Left cardiac atrium (tissue), 4 donors: ENCODE data around the gene STK35. TPM values are rescaled to one million over a fixed set of nuclear protein-coding genes. Genes with fewer than 3 reads are reported as not detected.

Experiments used
- ATAC-seq, 2 donors: fragments of 200-7000 bp; cut with Tn5 transposase; one replicate each; pipeline ENCODE4 v1.9.1; 2020; ENCODE audit warnings: mild to moderate bottlenecking in 2 of 2, moderate library complexity in 2 of 2
- DNase-seq: peaks from one replicate; pipeline ENCODE4 v3.0.0-alpha.2; 2020
- intact Hi-C, 2 donors: fragments of 100-400 bp; cut with DNase I; formaldehyde crosslinking; loops; one replicate each; pipeline versions ENCODE4 v1.14.1 to v1.15.1; 2022 to 2023
- total RNA-seq, 2 donors: library from RNA; stranded (reverse); fragmentation: NEBNext Ultra II Directional; extraction: Animal tissue kit (Norgen Biotek cat#: 25700); gene quantifications; one replicate each; pipeline ENCODE4 v1.2.1, GENCODE V29; 2021
- donor health status: DM: no; HTN: yes; CAD: no.
- donor health status: DM: no; HTN: yes; CAD: no; lungs with severe emphysema.
- donor health status: DM: yes; HTN: yes; CAD: no.
- donor health status: Dilated cardiomyopathy.

Gene STK35
- total RNA-seq, 2 donors from 2014 or later, result 13.2 to 19.3 TPM

DNA sequence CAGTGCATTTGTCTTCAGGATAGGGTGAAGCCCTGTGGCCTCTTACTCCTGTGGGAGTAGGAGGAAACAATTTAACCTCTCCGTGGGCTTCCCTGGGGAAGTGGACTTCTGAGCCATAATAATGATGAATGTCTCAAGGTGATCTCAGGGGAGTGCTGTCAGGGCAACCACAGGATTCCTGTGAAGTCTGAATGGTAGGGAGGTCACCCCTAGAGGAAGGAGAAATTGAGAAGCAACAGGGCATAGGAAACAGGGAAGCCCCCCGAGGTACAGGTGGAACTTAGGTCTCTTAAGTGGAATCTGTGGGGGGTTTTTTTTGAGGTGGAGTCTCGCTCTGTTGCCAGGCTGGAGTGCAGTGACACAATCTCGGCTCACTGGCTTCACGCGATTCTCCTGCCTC, 26.9 kb downstream of the STK35 start:
- intact Hi-C loops, result no loop called here
- no peak for ATAC-seq
- DNase-seq, result no peak

DNA sequence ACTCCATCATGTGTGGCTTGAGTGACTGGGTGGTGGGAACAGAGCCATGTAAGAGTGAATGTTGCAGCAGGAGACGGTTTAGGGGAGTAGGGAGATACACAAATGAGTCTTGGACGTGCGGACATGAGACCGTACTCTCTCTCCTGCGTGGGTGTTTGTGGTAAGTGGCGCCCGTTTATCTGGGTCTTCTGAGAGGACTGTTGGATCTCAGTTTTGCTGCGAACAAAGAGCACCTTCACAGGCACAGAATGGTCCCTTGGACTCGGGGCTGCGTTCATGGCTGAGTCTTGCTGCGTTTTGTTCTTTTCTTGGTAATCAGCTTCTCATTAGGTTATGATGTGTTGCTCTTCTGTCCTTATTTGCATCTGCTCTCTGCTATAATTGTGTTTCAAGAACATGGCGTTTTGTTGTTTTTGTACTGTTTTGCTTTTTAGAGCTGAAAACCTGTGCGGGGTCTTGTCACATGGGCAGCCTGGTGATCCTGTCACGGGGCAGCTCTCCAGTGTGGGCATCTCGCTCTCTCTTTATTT, 28.5 kb downstream of the STK35 start:
- DNase-seq, result no peak
- intact Hi-C loops, result no loop called here
- ATAC-seq, result peak in 1 of 2 donors; percentile 3

DNA sequence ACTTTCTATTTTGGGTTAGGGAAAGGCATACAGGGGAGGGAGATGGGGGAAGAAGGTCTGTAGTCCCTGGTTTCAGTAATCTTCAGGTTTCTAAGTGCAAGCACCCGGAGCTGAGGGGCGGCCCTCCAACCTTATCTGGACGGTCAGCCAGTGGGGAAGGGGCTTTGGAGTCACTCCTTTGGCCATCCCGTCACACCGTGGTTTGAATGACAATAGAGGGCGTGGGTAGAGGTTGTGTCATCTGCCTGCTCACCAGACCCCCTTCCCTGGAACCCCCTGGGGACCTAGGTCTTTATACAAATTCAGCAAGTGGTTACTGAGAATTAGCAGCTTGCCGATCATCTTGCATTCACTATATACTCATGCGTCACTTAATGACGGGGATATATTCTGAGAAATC, 29.1 kb downstream of the STK35 start:
- intact Hi-C loops, result no loop called here
- ATAC-seq, result no peak
- DNase-seq, result no peak

DNA sequence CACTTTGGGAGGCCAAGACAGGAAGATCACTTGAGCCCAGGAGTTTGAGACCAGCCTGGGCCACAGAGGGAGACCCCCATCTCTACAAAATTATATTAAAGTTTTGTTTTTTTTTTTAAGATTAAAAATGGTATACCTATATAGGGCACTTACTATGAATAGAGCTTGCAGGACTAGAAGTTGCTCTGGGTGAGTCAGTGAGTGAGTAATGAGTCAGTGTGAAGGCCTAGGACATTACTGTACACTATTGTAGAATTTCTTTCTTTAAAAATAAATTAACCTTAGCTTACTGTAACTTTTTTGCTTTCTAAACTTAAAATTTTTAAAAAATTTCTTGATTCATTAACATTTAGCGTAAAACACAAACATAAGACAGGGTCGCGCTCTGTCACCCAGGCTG, 29.7 kb downstream of the STK35 start:
- DNase-seq (no peak), ATAC-seq (peak in 1 of 2 donors; percentile 45)
- intact Hi-C loops, result no loop called here

DNA sequence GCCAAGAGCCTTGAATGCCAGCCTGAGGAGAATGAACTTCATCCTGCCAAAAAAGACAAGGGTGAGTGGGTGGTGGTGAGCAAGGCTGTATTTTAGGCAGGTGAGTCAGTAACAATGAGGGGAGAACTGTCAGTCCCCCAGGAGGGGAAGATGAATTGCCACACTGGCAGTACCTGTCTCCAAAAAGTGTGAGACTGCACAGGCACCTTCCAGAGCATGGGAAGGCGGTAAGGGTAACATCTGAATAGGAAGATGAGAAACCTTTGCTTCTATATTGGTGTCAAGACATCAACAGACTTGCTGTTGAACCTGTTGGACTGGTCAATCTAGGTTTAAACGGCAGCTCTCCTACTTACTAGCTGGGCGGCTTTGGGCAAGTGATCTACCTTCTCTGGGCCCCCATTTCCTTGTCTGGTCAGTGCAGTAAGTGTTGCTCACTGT, 30.9 kb downstream of the STK35 start:
- intact Hi-C loops, result no loop called here
- DNase-seq (no peak), ATAC-seq (peak in 1 of 2 donors; percentile 50)

DNA sequence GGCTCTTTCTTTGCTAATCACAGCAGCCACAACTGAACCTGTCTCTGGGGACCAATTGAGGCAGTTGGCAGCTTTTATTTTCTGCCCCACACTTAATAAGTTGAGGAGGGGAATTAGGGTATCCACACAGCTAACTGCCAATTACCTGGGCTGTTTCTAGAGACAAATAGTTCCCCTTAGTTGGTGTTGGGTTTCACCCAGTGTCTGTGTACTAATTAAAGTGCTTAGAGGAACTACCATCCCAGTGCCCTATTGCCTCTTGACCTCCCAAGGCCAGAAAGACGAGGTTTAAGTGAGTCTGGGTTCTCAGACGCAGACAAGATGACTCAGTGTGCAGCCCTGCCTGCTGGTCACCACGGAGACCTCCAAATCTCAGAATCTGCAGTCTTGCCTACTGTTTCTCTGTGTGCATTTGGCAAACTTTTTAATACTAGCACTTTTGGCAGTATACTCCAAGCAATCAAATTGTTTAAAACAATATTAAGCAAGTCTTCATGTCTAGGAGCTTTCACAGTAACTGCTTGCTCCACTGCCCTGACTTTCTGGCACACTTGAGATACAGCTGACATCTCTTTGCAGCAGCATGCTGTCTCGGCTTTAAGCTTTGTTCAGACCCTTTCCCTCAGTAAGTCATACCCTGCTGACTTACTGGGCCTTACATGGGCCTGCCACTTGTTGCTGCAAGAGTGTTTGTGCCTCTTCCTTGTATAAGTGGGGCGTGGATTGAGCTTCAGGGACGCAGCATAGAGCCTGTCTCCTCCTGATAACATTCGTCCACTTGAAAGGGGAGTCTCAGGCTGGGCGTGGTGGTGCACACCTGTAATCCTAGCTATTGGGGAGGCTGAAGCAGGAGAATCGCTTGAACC, 31.9 kb downstream of the STK35 start:
- DNase-seq (no peak), ATAC-seq (peak; percentile 76 to 83)
- intact Hi-C loops, result no loop called here

DNA sequence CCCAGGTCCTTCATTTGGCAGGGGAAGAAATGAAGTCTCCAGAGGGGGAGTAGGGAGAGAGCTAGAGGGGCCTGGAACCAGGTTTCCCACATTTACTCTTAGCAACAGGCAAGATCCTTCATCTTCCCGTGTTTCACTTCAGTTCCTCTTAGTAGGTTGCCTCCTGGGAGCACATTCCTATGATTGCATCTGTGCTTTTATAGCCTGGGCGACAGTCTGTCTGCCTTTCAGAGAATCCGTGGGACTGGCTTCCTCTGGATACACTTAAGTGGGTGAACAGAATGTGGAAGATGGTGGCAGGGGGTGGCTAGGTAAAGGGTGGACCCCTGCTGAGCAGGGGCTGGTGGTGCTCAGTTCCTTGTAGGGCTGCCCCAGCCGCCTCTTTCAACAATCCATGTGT, 33.4 kb downstream of the STK35 start:
- intact Hi-C loops, result no loop called here
- ATAC-seq (no peak), DNase-seq (no peak)

DNA sequence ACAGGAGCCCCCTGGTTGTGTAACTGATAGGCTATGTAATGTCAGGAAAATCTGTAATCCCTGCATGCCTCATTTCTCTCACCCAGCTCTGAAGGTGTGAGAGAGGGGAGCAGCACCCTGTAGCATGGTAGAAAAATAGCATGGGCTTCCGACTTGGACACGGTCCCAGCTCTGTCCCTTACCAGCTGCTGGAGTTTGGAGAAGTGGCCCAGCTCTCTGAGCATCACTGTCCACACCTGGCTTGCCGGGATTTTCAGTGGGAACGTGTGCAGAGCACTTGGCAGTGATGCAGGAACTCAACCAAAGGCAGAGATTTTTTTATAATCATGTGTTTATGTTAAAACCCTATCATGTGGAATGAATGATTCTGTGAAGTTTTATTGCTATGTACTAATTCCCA, 34.6 kb downstream of the STK35 start:
- ATAC-seq, result no peak
- intact Hi-C loops, result no loop called here
- no peak for DNase-seq

DNA sequence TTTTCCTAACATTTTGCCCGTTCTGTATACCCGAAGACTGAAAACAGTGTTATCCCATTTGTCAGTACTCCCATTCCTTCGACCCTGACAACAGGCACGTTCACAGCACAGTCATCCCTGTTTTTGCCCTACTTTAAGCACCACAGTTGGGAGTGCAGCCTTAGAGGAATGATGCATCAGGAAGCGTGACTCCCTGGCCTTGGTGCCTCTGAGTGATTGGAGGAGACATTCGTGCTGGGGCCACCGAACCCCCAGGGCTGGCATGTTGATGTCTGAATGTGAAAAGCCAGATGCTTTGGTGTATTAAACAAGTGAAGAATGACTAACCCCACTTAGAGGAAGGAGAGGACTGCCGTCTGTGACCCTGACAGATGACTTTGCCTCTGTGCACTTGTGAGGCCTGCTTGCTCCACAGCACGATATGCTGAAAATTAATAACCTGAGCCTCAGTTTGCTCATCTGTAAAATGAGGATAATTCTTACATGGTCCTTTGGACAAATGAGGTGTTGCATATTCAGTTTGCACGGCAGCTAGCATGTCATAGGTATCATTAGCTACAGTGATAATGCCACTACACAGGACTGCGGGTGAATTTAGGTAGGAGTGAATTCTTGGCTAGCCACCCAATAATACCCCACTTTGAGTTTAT, 36.0 kb downstream of the STK35 start:
- intact Hi-C loops, result no loop called here
- ATAC-seq (no peak), DNase-seq (no peak)

DNA sequence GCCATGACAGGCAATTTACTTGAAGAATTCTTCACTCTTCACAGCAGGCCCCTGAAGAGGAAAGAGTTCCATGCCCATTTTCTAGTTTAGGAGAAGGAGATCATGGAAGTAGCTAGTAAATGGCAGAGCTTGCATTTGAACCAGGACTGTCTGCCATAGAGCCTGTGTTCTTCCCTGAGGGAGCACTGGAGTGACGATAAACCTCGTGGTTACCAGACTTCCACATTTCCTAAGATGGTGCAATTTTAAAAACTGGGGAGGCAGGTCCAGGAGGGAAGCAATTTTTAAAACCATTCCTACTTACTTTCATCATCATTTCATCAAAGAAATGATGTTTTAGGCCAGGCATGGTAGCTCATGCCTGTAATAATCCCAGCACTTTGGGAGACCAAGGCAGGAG, 36.8 kb downstream of the STK35 start:
- no peak for DNase-seq
- no peak for ATAC-seq
- intact Hi-C loops, result no loop called here

DNA sequence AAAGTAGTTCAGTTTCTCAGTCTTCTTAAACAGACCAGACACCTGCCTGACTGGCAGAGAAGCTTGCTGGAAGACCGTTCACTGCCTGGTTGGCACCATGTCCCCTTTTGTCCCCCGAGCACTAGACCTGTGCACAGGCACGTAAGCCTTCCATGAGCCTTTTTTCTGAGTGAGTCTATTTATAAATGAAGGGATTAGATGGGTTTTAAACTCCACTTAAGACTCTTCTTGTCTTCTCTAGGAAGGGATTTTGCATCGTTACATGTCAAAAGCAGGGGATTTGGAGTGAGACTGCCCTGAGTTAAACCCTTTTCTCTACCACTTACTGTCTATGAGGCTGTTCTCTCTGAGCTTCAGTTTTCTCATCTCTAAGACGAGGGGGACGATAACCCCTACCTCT, 37.6 kb downstream of the STK35 start:
- intact Hi-C loops, result no loop called here
- ATAC-seq (peak in 1 of 2 donors; percentile 9), DNase-seq (no peak)

DNA sequence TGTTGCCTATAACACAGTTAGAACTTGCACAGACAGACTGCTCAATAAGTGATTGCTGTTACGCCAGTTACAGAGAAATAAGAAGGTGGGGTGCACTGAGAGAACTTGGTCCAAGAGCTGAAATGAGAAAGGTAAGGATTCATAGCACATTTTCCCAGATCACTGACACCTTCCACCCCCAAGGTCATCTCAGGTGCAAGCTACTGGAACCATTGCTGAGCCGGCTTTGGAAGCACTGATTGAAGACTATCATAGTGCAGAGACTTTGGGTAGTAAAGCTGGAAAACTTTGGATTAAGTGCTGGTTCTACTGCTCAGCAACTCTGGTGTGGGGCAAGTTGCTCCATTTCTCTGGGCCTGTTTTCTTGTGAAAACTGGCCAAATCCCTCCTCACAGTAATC, 38.1 kb downstream of the STK35 start:
- intact Hi-C loops, result no loop called here
- ATAC-seq (no peak), DNase-seq (no peak)

DNA sequence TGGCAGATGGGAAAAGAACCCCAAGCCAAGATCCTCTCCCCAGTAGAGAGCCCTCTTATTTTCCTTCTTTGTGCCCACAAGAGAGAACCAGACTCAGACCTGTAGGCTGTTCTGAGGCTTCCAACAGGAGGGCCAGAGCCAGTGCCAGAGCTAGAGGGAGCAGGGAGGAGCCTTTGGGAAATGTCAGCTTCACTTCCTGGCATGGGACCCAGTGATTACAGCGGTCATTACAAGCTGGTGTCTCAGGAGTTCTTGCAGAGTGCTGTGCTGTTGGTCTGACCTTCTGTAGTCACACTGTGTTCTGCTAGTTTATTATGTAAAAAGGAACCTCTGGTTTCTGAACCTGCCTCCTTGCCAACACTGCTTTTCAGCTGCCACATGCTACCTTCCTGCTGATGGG, 38.9 kb downstream of the STK35 start:
- DNase-seq, result peak; percentile 84
- ATAC-seq, result peak; percentile 85 to 93
- intact Hi-C loops, result no loop called here

DNA sequence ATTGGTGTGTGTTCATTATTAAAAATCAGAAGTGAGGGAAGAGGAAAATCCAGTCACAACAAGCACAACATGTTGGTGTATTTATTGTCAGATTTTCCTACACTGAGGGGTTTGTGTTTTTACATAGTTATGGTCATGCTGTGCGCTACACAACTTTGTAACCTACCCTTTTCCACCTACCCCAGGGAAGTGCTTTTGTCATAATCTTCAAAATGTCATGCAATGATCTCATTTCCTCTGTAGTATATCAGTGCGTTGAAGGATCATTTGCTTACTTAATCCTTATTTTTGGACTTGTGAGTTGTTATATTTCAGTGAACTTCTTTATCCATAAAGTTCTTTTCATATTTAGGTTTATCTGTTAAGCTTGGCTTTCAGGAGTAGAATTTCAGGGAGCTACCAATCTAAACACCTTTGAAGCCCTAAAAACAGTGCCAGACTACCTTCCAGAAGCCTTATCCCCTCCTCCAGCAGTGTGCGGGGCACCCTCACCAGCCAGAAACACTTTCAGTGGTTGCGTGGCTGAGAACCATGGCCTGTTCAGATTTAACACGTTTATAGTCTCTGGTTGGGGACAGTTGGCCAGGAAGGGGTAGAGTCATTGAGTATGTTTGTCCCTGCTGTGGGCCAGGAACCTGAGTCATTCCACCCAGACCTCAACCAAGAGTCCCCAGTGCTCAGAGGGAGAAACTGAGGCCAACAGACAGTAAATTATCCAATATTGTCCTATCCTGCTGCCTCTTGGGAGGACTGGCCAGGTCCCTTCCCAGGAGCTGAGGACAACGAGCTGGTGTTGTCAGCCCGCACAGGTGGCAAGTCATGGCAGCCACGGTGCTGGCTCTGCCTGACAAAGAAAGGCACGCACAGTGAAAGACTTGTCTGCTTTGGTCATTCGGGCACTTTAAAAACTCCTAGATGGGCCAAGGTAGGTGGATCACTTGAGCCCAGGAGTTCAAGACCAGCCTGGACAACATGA, 40.3 kb downstream of the STK35 start:
- ATAC-seq (no peak), DNase-seq (no peak)
- intact Hi-C loops, result no loop called here

DNA sequence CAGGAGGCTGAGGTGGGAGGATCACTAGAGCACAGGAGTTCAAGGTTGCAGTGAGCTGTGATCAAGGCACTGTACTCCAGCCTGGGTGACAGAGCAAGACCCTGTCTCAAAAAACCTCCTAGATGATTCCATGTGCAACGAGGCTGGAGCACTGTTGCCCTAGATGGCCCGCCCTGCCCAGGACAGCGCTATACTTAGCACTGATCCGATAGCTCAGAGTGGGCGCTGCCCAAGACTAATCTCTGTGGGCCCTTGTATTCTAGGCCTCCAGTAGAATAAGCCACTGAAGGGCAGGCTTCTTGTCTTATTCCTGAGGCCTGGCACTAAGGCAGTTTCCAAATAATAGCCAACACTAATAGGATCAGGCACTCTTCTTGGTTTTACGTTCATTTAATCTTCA, 41.0 kb downstream of the STK35 start:
- ATAC-seq, result peak; percentile 46 to 54
- DNase-seq, result no peak
- intact Hi-C loops, result no loop called here

DNA sequence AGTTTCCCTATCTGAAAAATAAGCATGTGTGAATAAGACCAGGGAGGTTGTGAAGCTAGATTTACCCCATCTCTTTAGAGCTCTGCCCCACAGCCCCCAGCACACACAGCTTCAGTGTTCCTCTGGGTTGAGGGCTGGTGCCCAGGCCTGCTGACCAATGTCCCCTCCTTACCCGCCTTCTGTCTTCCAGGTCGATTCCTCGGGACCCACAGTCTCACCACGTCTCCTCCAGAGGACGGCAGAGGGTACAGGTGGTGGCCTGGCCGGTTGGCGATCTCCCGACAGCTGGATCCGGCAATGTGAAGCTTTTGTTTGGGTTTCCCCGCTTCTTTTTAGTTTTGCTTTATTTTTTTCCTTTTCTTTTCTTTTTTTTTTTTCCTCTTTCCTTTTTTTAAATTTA, 42.0 kb downstream of the STK35 start:
- DNase-seq, result no peak
- intact Hi-C loops, result no loop called here
- no peak for ATAC-seq

DNA sequence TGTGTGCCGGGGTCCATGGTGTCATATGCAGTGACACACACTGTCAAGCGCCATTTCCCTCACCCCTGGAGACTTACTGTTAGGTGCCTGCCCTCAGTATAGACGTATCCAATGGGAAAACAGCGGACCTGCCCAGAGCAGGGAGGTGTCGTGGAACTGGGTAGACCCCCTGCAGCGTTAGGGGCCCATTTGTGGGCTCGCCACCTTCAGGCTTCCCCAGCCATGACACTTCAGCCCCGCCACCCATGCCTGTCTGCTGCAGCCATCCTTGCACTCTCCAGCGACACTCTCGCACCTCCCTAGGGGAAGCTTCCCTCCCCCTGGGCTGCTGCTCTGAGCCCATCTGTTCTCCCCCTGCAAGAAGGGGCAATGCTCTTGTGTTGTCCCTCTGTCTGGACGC, 43.2 kb downstream of the STK35 start:
- ATAC-seq, result no peak
- intact Hi-C loops, result loop anchor here in 1 of 2 donors (5.0 kb wide), 1 partner anchor 43 kb away; the partner anchor contains the start of gene STK35
- no peak for DNase-seq

DNA sequence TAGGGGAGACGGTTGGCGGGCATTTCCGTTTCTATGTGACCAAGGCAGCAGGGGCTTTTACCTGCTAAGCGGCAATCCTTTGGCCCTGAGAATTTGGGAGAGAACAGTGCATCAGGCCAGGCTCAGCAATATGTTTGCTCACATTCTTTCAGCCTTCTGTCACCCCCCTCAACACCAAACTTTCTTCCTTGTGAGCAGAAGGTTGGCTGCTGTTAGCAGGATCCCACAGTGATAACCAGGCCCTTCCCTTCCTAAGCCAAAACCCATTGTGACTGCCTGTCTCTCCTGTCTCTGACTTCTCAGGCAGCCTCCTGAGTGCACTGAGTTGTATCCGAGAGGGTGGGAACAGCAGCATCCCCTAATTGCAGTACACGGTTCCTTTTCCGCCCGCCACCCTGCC, 43.7 kb downstream of the STK35 start:
- DNase-seq, result no peak
- ATAC-seq, result no peak
- intact Hi-C loops, result loop anchor here in 1 of 2 donors (5.0 kb wide), 1 partner anchor 43 kb away; the partner anchor contains the start of gene STK35
